ENCODE measurements around the gene PRR35. TPM values are rescaled to one million over a fixed set of nuclear protein-coding genes. Genes with fewer than 3 reads are reported as not detected.

The PRR35 gene
- total RNA-seq, 2 experiments from 2014 or later = not detected

GRCh38 chr16:588639-588888 is 28.4 kb downstream of the PRR35 start:
- Mint-ChIP-seq H3K27ac (peak overlapping the region; percentile 95), H3K4me1 (ENCODE audit: low read depth) (peaks cover 13% of the 10 kb centered on the region), H3K27me3 (no peaks in the 10 kb centered on the region), H3K4me3 (peak overlapping the region; percentile 99), H3K9me3 (no peaks in the 10 kb centered on the region), H3K36me3 (ENCODE audit: low read depth) (peaks cover 17% of the 10 kb centered on the region)
- Histone ChIP-seq H3K9me3 (ENCODE audit: control insufficient read depth in 1 of 2, insufficient read depth in 1 of 2, low read length in 2 of 2) (no peaks in the 10 kb centered on the region), H3K27ac (ENCODE audit: low read depth in 1 of 2, low read length in 2 of 2) (peak overlapping the region; percentile 84 to 85), H3K36me3 (ENCODE audit: insufficient read depth, low read length) (peaks cover 2% of the 10 kb centered on the region), H3K4me3 (ENCODE audit: low read length) (peak overlapping the region; percentile 80), H3K4me1 (ENCODE audit: insufficient read depth, low read length) (peaks cover 39% of the 10 kb centered on the region), H3K27me3 (ENCODE audit: control insufficient read depth in 1 of 2, insufficient read depth in 2 of 2, low read length in 2 of 2) (no peaks in the 10 kb centered on the region)
- ATAC-seq (ENCODE audit: poor library complexity) = peak; percentile 37
- intact Hi-C loops (cut with DNase I, micrococcal nuclease) = loop anchor here (2.0 kb wide), 2 partner anchors 48 to 720 kb away; partner anchors contain the start of genes METTL26 (in 1 of the 2) and UBE2I (in 1 of the 2)
- CTCF ChIA-PET = interaction anchor here (1.0 to 1.6 kb wide), 3 partner anchors 9 to 152 kb away, joined by 3 to 8 read pairs (median 3); partner anchors contain the start of genes CIAO3 and METTL26
- no peak for TF ChIP-seq CTCF (IDR thresholded peaks at IDR 0.05)
- DNase-seq = peak in 13 of 14 experiments; percentile 38 to 87 (median 60)
- POLR2A ChIA-PET = interaction anchor here (0.8 to 2.7 kb wide), 8 partner anchors 10 to 200 kb away, joined by 3 to 18 read pairs (median 4); partner anchors contain the start of genes CAPN15, CHTF18, DECR2 and METTL26

- DNase-seq (peak in 13 of 14 experiments; percentile 96 to 99 (median 98)), ATAC-seq (ENCODE audit: poor library complexity) (peak; percentile 69)
- Histone ChIP-seq H3K9me3 (ENCODE audit: control insufficient read depth in 1 of 2, insufficient read depth in 1 of 2, low read length in 2 of 2) (no peaks in the 10 kb centered on the region), H3K27me3 (ENCODE audit: control insufficient read depth in 1 of 2, insufficient read depth in 2 of 2, low read length in 2 of 2) (no peaks in the 10 kb centered on the region), H3K36me3 (ENCODE audit: insufficient read depth, low read length) (peaks cover 2% of the 10 kb centered on the region), H3K4me3 (ENCODE audit: low read length) (peak overlapping the region; percentile 80), H3K27ac (ENCODE audit: low read depth in 1 of 2, low read length in 2 of 2) (peak overlapping the region; percentile 84 to 88), H3K4me1 (ENCODE audit: insufficient read depth, low read length) (peaks cover 42% of the 10 kb centered on the region)
- TF ChIP-seq CTCF (IDR thresholded peaks at IDR 0.05) = no peak
- peaks cover 17% of the 10 kb centered on the region for H3K36me3 Mint-ChIP-seq (ENCODE audit: low read depth)
- H3K4me1 Mint-ChIP-seq (ENCODE audit: low read depth) = peaks cover 16% of the 10 kb centered on the region
- ChIA-PET CTCF (interaction anchor here (1.0 to 1.6 kb wide), 3 partner anchors 10 to 152 kb away, joined by 3 to 8 read pairs (median 3); partner anchors contain the start of genes CIAO3 and METTL26), POLR2A (interaction anchor here (0.8 to 2.7 kb wide), 8 partner anchors 9 to 199 kb away, joined by 3 to 18 read pairs (median 4); partner anchors contain the start of genes CAPN15, CHTF18, DECR2 and METTL26)
- H3K27me3 Mint-ChIP-seq = no peaks in the 10 kb centered on the region
- intact Hi-C loops (cut with DNase I, micrococcal nuclease) = loop anchor here (1.0 to 2.0 kb wide), 5 partner anchors 19 to 720 kb away; partner anchors contain the start of genes METTL26 (in 2 of the 2), CAPN15 (in 1 of the 2) and UBE2I (in 1 of the 2)
- H3K4me3 Mint-ChIP-seq = peak overlapping the region; percentile 99
- H3K9me3 Mint-ChIP-seq = no peaks in the 10 kb centered on the region
- peak overlapping the region; percentile 95 for H3K27ac Mint-ChIP-seq
Observed at GRCh38 chr16:588889-589657, 28.9 kb downstream of the PRR35 start.

GRCh38 chr16:589658-590187 is 29.5 kb downstream of the PRR35 start, which contains the start of gene RAB40C:
TSS of gene RAB40C (plus strand) at chr16:590066. CDS start at chr16:590292, 226 bp downstream.
- peaks cover 17% of the 10 kb centered on the region for H3K36me3 Mint-ChIP-seq (ENCODE audit: low read depth)
- H3K4me3 Mint-ChIP-seq = peak within 1 kb of the TSS; percentile 98
- Histone ChIP-seq H3K27me3 (ENCODE audit: control insufficient read depth in 1 of 2, insufficient read depth in 2 of 2, low read length in 2 of 2) (no peaks in the 10 kb centered on the region), H3K9me3 (ENCODE audit: control insufficient read depth in 1 of 2, insufficient read depth in 1 of 2, low read length in 2 of 2) (no peaks in the 10 kb centered on the region), H3K4me3 (ENCODE audit: low read length) (peak within 1 kb of the TSS; percentile 80), H3K27ac (ENCODE audit: low read depth in 1 of 2, low read length in 2 of 2) (peak within 1 kb of the TSS; percentile 84 to 88), H3K4me1 (ENCODE audit: insufficient read depth, low read length) (peaks cover 42% of the 10 kb centered on the region), H3K36me3 (ENCODE audit: insufficient read depth, low read length) (peaks cover 2% of the 10 kb centered on the region)
- ATAC-seq (ENCODE audit: poor library complexity) (peak; percentile 80), DNase-seq (peak; percentile 98 to 100 (median 99))
- CTCF ChIA-PET = no interaction called here
- H3K27ac Mint-ChIP-seq = peak within 1 kb of the TSS; percentile 95
- no peak for TF ChIP-seq CTCF (IDR thresholded peaks at IDR 0.05)
- no peaks in the 10 kb centered on the region for H3K9me3 Mint-ChIP-seq
- no peaks in the 10 kb centered on the region for H3K27me3 Mint-ChIP-seq
- intact Hi-C loops (cut with DNase I, micrococcal nuclease) = loop anchor here (1.0 to 5.0 kb wide), 7 partner anchors 19 to 719 kb away; partner anchors contain the start of genes METTL26 (in 2 of the 2), CAPN15 (in 1 of the 2), PIGQ (in 1 of the 2) and UBE2I (in 1 of the 2)
- POLR2A ChIA-PET = interaction anchor here (1.0 to 1.3 kb wide), 5 partner anchors 13 to 62 kb away, joined by 3 to 11 read pairs (median 6); partner anchors contain the start of genes CAPN15 and METTL26
- H3K4me1 Mint-ChIP-seq (ENCODE audit: low read depth) = peaks cover 16% of the 10 kb centered on the region

Measured in CD4-positive, alpha-beta T cell (primary cell).